HFFc6 (cell line): ENCODE data around the gene DLST. TPM values are rescaled to one million over a fixed set of nuclear protein-coding genes. Genes with fewer than 3 reads are reported as not detected.

Source experiments
- DNase-seq: peaks from one replicate; pipeline ENCODE4 v3.0.0-alpha.2; 2018
- H3K27ac Mint-ChIP-seq: 2 replicates; pipeline ENCODE4 v1.8.0; 2020; ENCODE audit warnings: mild to moderate bottlenecking, mixed read lengths
- H3K27me3 Mint-ChIP-seq: 2 replicates; pipeline ENCODE4 v1.8.0; 2021; ENCODE audit warnings: mild to moderate bottlenecking, moderate library complexity, mixed read lengths; ENCODE audit not compliant: insufficient read depth
- H3K36me3 Mint-ChIP-seq: 2 replicates; pipeline ENCODE4 v1.8.0; 2021; ENCODE audit warnings: low read depth, mixed read lengths
- H3K4me1 Mint-ChIP-seq: 2 replicates; pipeline ENCODE4 v1.8.0; 2020; ENCODE audit warnings: low read depth, mixed read lengths
- H3K4me3 Mint-ChIP-seq: 2 replicates; pipeline ENCODE4 v1.8.0; 2020; ENCODE audit warnings: mild to moderate bottlenecking, moderate library complexity, mixed read lengths
- H3K9me3 Mint-ChIP-seq: 2 replicates; pipeline ENCODE4 v1.8.0; 2020; ENCODE audit warnings: mild to moderate bottlenecking, mixed read lengths
- total RNA-seq, 6 experiments: library from RNA; stranded (reverse); fragmentation: NEBNext Ultra II Directional; extraction: Animal tissue kit (Norgen Biotek cat#: 25700); gene quantifications; 2 replicates in 1 of 6; 3 replicates in 5 of 6; pipeline ENCODE4 v1.2.3, GENCODE V29; 2021
- TF ChIP-seq, protein P1 (sequence below): fragments of 200-600 bp; sonication (generic); IDR thresholded peaks from 2 replicates; pipeline ENCODE4 v1.5.0; 2021; ENCODE audit warnings: antibody characterized with exemption, mild to moderate bottlenecking

Gene DLST
- total RNA-seq, 6 experiments from 2014 or later: 97.5 to 118 (median 109) TPM

DNA sequence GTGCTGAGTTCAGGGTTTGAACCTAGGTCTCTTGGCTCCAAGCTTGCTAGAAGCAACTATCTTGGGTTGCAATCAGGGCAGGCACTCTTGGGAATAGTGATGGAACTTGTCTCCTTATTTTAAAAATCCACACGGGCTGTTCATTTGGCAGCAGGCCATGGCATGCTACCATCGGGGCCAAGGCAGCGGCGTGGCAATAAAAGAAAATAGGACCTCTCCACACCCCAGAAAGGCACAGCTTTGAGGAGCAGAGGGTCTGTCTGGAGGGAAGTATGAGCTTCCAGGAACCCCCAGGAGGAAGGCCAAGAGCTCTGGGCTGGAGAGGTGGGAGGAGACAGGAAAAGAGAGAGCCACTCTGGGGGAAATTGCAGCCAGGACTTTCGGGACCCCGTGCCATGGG lies 26.0 kb downstream of the DLST start:
- TF ChIP-seq, protein P1, sequence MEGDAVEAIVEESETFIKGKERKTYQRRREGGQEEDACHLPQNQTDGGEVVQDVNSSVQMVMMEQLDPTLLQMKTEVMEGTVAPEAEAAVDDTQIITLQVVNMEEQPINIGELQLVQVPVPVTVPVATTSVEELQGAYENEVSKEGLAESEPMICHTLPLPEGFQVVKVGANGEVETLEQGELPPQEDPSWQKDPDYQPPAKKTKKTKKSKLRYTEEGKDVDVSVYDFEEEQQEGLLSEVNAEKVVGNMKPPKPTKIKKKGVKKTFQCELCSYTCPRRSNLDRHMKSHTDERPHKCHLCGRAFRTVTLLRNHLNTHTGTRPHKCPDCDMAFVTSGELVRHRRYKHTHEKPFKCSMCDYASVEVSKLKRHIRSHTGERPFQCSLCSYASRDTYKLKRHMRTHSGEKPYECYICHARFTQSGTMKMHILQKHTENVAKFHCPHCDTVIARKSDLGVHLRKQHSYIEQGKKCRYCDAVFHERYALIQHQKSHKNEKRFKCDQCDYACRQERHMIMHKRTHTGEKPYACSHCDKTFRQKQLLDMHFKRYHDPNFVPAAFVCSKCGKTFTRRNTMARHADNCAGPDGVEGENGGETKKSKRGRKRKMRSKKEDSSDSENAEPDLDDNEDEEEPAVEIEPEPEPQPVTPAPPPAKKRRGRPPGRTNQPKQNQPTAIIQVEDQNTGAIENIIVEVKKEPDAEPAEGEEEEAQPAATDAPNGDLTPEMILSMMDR: no peak
- H3K36me3 Mint-ChIP-seq: 0 out of 2 replicates have a peak, but pooled peaks cover 4% of the 10 kb centered on the region
- H3K4me1 Mint-ChIP-seq: peaks cover 20% of the 10 kb centered on the region
- H3K27ac Mint-ChIP-seq: no peak overlapping the region
- DNase-seq: no peak
- no peak overlapping the region for H3K4me3 Mint-ChIP-seq
- H3K27me3 Mint-ChIP-seq: peaks cover 2% of the 10 kb centered on the region
- no peaks in the 10 kb centered on the region for H3K9me3 Mint-ChIP-seq

DNA sequence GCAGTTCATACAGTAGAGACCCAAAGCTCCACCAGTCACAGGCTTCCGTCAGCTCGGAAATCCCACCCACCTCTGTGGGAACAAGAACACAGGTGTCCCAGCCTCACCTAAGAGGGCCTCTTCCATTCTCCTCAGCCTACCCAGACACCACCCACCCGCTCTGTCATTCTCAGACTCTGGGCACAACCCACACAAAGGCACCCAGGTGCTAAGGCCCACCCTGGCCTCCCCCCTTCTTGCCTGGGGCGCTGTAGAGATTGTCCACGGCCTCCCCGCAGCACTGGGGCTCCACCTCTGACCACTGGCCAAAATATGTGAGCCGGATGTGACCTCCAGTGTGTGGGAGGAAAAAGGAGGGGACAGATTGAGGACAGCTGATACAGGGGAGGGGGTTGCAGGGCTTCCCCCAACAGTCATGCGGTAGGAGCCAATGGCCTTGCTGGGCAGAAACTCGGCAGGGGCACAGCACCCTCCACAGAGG lies 27.2 kb downstream of the DLST start:
- Mint-ChIP-seq H3K9me3 (no peaks in the 10 kb centered on the region), H3K27ac (no peak overlapping the region), H3K4me3 (no peak overlapping the region), H3K4me1 (peaks cover 20% of the 10 kb centered on the region), H3K27me3 (peaks cover 2% of the 10 kb centered on the region), H3K36me3 (no peaks in the 10 kb centered on the region)
- no peak for DNase-seq
- TF ChIP-seq, protein P1: no peak

DNA sequence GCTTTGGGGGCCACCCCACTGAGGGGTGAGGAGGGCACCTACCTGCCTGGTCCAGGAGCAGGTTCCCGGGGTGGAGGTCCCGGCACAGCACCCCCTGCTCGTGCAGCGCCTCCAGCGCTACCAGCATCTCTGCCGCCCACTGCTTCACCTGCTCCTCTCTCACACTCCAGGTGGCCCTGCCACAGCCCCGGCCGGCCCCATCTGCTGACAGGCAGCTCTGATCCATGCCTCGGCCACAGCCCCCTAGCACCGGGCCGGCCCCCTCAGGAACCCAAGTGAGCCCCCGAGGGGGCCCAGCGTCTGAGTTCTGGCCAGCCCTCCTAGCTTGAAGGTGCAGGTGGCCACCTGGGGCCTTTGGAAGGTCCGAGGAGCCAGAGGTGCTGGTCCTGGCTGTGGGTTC lies 27.8 kb downstream of the DLST start:
- DNase-seq: no peak
- H3K27me3 Mint-ChIP-seq: peaks cover 2% of the 10 kb centered on the region

DNA sequence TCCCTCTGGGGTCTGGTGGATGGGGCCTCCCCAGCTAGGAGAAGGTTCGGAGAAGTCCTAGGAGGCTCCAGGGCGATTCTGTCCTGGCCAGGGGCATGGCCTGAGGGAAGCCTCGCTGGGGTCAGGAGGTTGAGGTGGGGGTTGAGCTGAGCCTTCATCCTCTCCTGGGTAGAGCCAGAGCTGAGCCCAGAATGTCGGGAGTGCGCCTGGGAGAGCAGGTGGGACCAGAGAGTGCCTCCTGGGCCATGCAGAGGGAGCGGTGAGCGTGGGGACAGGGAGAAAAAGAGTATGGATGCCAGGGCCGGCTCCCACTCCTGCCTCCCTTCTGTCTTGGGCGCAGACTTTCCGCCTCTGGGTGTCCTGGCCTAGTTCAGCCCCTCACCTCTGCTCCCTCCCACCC lies 28.2 kb downstream of the DLST start:
- no peak for DNase-seq
- Mint-ChIP-seq H3K9me3 (no peaks in the 10 kb centered on the region), H3K4me1 (peaks cover 26% of the 10 kb centered on the region), H3K4me3 (no peak overlapping the region), H3K36me3 (no peaks in the 10 kb centered on the region), H3K27me3 (peaks cover 2% of the 10 kb centered on the region), H3K27ac (no peak overlapping the region)
- TF ChIP-seq, protein P1: no peak

More for the DNA sequence above, 27.8 kb downstream of the DLST start:
- H3K9me3 Mint-ChIP-seq: no peaks in the 10 kb centered on the region
- H3K36me3 Mint-ChIP-seq: no peaks in the 10 kb centered on the region
- TF ChIP-seq, protein P1: no peak
- no peak overlapping the region for H3K4me3 Mint-ChIP-seq
- H3K27ac Mint-ChIP-seq: no peak overlapping the region
- H3K4me1 Mint-ChIP-seq: peaks cover 26% of the 10 kb centered on the region

DNA sequence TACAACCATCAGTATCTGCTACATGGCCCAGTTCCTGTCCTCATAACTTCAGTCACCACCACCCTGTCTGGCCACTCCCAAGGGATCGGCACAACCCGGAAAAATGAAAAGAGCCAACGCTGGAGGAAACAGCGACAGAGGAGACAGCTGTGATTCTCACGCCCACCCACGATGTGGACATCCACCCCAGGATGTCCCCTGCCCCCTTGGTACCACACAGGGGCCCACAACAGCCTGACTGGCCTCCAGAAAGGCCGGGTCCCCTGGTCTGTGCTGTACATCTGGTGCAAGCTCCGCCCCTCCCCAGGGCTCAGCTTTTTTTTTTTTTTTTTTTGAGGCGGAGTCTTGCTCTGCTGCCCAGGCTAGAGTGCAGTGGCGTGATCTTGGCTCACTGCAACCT lies 28.8 kb downstream of the DLST start:
- TF ChIP-seq, protein P1: no peak
- DNase-seq: no peak
- Mint-ChIP-seq H3K4me3 (no peak overlapping the region), H3K4me1 (peaks cover 24% of the 10 kb centered on the region), H3K36me3 (no peaks in the 10 kb centered on the region), H3K27me3 (peaks cover 2% of the 10 kb centered on the region), H3K27ac (no peak overlapping the region), H3K9me3 (no peaks in the 10 kb centered on the region)

DNA sequence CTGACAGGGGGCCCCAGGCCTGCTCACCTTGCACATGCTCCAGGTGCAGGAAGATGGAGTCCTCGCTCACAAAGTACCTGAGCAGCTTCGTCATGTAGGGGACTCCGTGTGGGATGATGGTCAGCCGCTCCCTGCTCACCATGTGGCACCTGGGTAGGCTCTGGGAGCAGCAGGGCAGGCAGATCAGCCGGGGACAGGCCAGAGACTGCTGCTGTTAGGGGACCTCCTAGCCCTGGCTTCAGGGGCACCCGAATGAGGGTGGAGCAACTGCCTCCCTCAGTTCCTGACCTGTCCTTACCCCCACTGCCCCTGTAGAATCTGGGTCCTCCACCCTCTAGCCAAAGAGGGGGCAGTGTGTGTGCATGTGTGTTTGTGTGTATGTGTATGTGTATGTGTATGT lies 29.5 kb downstream of the DLST start:
- Mint-ChIP-seq H3K4me3 (no peak overlapping the region), H3K9me3 (no peaks in the 10 kb centered on the region), H3K4me1 (peaks cover 19% of the 10 kb centered on the region), H3K27me3 (peaks cover 2% of the 10 kb centered on the region), H3K36me3 (no peaks in the 10 kb centered on the region), H3K27ac (no peak overlapping the region)
- DNase-seq: no peak
- TF ChIP-seq, protein P1: no peak
